ENCODE measurements around the gene GPRIN2.
"Not testable (repeated sequence)": the region's sequence is repeated elsewhere in the genome, so short reads cannot be mapped to it uniquely, and the experiment has no call there.

DNA sequence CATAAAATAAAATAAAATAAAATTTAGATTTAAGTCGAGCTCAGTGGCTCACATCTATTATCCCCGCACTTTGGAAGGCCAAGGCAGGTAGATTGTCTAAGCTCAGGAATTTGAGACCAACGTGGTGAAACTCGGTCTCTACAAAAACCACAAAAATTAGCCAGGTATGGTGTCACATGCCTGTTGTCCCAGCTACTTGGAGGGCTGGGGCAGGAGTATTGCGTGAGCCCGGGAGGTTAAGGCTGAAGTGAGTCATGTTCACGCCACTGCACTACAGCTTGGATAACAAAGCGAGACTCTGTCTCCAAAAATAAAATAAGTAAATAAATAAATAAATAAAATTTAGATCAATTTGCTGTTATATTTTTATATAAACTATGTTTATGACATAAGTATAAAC lies 34.6 kb upstream of the GPRIN2 start:
- TF ChIP-seq EP300, POLR2A (IDR thresholded peaks at IDR 0.05): not testable (repeated sequence)
- TF ChIP-seq, protein P1, sequence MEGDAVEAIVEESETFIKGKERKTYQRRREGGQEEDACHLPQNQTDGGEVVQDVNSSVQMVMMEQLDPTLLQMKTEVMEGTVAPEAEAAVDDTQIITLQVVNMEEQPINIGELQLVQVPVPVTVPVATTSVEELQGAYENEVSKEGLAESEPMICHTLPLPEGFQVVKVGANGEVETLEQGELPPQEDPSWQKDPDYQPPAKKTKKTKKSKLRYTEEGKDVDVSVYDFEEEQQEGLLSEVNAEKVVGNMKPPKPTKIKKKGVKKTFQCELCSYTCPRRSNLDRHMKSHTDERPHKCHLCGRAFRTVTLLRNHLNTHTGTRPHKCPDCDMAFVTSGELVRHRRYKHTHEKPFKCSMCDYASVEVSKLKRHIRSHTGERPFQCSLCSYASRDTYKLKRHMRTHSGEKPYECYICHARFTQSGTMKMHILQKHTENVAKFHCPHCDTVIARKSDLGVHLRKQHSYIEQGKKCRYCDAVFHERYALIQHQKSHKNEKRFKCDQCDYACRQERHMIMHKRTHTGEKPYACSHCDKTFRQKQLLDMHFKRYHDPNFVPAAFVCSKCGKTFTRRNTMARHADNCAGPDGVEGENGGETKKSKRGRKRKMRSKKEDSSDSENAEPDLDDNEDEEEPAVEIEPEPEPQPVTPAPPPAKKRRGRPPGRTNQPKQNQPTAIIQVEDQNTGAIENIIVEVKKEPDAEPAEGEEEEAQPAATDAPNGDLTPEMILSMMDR (IDR thresholded peaks at IDR 0.05), result not testable (repeated sequence)
